WI38 (cell line): ENCODE results near the gene PIEZO1.

Source experiments
- H3K4me3 ChIP-seq: 2 replicates; pipeline ENCODE4 v1.5.1; 2011; ENCODE audit warnings: low read depth, mild to moderate bottlenecking, control low read depth, low read length
- TF ChIP-seq, protein P1 (sequence below): IDR thresholded peaks from 2 replicates; pipeline ENCODE4 v1.5.1; 2012; ENCODE audit warnings: low read depth, mild to moderate bottlenecking, control low read depth, low read length

Gene PIEZO1

DNA sequence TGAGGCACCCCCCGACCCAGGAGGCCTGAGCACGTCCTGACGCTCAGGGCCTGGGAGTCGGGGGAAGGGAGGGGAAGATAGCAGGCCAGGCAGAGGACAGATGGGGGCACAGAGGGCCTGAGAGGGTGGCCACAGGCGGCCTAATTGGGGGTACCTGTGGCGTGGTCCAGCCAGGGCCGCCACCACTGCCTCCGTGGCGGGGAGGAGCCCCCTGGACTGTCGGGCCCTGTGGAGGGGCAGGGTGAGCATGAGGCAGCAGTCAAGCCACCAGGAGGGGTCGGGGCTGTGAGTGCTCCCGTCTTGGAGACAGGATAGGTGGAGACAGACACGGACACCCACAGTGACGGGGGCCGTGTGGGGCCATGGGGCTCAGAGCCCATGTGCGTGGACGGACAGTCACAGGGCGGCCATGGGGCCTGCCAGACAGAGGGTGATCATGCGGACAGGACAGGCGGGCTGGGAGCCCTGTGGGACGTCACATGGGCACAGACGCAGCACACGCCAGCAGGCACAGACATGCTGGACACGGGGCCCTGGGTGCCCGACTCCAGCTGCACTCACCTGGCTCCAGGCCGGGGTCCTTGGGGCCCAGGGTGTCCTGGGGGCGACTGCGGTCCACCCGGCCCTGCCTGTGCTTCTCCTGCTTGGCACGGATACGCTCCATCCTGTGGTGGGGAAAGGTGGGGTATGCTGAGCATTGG is 60.0 kb downstream of the PIEZO1 start:
- TF ChIP-seq, protein P1, sequence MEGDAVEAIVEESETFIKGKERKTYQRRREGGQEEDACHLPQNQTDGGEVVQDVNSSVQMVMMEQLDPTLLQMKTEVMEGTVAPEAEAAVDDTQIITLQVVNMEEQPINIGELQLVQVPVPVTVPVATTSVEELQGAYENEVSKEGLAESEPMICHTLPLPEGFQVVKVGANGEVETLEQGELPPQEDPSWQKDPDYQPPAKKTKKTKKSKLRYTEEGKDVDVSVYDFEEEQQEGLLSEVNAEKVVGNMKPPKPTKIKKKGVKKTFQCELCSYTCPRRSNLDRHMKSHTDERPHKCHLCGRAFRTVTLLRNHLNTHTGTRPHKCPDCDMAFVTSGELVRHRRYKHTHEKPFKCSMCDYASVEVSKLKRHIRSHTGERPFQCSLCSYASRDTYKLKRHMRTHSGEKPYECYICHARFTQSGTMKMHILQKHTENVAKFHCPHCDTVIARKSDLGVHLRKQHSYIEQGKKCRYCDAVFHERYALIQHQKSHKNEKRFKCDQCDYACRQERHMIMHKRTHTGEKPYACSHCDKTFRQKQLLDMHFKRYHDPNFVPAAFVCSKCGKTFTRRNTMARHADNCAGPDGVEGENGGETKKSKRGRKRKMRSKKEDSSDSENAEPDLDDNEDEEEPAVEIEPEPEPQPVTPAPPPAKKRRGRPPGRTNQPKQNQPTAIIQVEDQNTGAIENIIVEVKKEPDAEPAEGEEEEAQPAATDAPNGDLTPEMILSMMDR: no peak
- no peak overlapping the region for H3K4me3 ChIP-seq

DNA sequence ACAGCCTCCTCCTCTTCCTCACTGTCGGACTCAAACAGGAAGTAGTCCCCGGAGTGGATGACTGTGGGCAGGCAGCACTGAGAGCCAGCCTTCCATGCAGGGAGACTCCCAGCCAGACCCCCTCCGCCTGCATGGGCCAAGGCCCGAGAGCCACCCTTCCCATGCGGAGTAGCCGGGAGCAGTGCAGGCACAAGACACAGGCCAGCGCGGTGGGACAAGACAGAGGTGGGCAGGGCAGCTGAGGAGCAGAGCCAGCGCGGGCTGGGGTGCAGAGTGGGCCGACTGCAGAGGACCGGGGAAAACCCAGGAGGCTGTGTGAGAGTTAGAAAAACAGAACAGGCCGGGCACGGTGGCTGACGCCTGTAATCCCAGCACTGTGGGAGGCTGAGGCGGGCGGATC is 61.1 kb downstream of the PIEZO1 start:
- no peak overlapping the region for H3K4me3 ChIP-seq
- TF ChIP-seq, protein P1: no peak

GRCh38 chr16:88723507-88723887 is 61.5 kb downstream of the PIEZO1 start:
- TF ChIP-seq, protein P1: no peak
- no peak overlapping the region for H3K4me3 ChIP-seq

GRCh38 chr16:88722784-88723506 is 62.1 kb downstream of the PIEZO1 start:
- H3K4me3 ChIP-seq: no peak overlapping the region
- TF ChIP-seq, protein P1: no peak

GRCh38 chr16:88721815-88722755 is 62.9 kb downstream of the PIEZO1 start:
- no peak overlapping the region for H3K4me3 ChIP-seq
- TF ChIP-seq, protein P1: no peak

DNA sequence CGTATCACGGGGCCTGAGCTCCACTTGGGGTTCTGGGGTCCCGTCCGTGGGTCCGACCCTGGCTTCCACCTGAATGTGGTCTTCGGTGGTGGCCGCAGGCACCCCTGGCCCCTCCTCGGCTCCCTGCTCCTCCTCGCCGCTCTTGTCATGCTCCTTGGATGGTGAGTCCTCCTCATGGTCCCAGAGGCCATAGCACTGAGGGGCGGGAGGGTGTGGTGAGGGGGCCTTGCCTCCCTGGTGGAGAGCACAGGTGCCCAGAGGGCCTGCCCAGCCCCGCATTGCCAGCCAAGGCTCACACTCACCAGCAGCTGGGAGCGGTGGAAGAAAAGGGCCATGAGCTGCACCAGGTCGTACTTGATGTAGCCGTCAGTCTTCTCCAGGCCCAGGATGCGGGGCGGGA is 63.8 kb downstream of the PIEZO1 start:
- TF ChIP-seq, protein P1: no peak
- H3K4me3 ChIP-seq: no peak overlapping the region
